HG03066 (cell line): ENCODE data around the gene NCK2.

ENCODE experiments used
- ATAC-seq: cut with Tn5 transposase; IDR thresholded peaks from one replicate; pipeline ENCODE4 v1.9.1; 2021; ENCODE audit warnings: low read depth; ENCODE audit not compliant: unreplicated experiment

NCK2 gene

GRCh38 chr2:105910497-105911238, 166.0 kb downstream of the NCK2 start:
- no peak for ATAC-seq

- no peak for ATAC-seq
Observed at GRCh38 chr2:105911425-105911824, 166.7 kb downstream of the NCK2 start.

- no peak for ATAC-seq
Observed at GRCh38 chr2:105912081-105912480, 167.4 kb downstream of the NCK2 start.

GRCh38 chr2:105915005-105915558, 170.4 kb downstream of the NCK2 start:
- ATAC-seq = peak; percentile 90

GRCh38 chr2:105917226-105917625, 172.5 kb downstream of the NCK2 start:
- ATAC-seq = no peak

GRCh38 chr2:105917688-105918087, 173.0 kb downstream of the NCK2 start:
- ATAC-seq = no peak

- ATAC-seq = no peak
Observed at GRCh38 chr2:105919191-105919811, 174.6 kb downstream of the NCK2 start.

GRCh38 chr2:105919826-105920225, 175.1 kb downstream of the NCK2 start:
- no peak for ATAC-seq

- no peak for ATAC-seq
Observed at GRCh38 chr2:105924271-105924670, 179.6 kb downstream of the NCK2 start.

GRCh38 chr2:105924932-105925331, 180.2 kb downstream of the NCK2 start:
- no peak for ATAC-seq

GRCh38 chr2:105925390-105925789, 180.7 kb downstream of the NCK2 start:
- ATAC-seq = no peak

GRCh38 chr2:105926960-105927678, 182.4 kb downstream of the NCK2 start:
- ATAC-seq = no peak

GRCh38 chr2:105928086-105928485, 183.4 kb downstream of the NCK2 start:
- no peak for ATAC-seq

- ATAC-seq = no peak
Observed at GRCh38 chr2:105928563-105928962, 183.9 kb downstream of the NCK2 start.

GRCh38 chr2:105929516-105929915, 184.8 kb downstream of the NCK2 start:
- no peak for ATAC-seq

GRCh38 chr2:105932582-105932981, 187.9 kb downstream of the NCK2 start:
- ATAC-seq = no peak

GRCh38 chr2:105933906-105934305, 189.2 kb downstream of the NCK2 start:
- ATAC-seq = no peak

GRCh38 chr2:105934467-105934866, 189.8 kb downstream of the NCK2 start:
- no peak for ATAC-seq

- no peak for ATAC-seq
Observed at GRCh38 chr2:105935063-105935462, 190.4 kb downstream of the NCK2 start.

GRCh38 chr2:105936954-105937353, 192.2 kb downstream of the NCK2 start:
- ATAC-seq = no peak

- ATAC-seq = no peak
Observed at GRCh38 chr2:105937498-105938097, 192.9 kb downstream of the NCK2 start.
